DND-41 (cell line): ENCODE measurements around the gene SMCO1.
"Not testable (repeated sequence)": the region's sequence is repeated elsewhere in the genome, so short reads cannot be mapped to it uniquely, and the experiment has no call there.

ENCODE experiments used
- ATAC-seq: fragments of 200-7000 bp; cut with Tn5 transposase; 3 replicates; pipeline ENCODE4 v1.9.1; 2021; ENCODE audit warnings: low read depth; ENCODE audit not compliant: insufficient read depth
- DNase-seq: peaks from one replicate; pipeline ENCODE4 v3.0.0-alpha.2; 2020
- H2AFZ ChIP-seq: 2 replicates; pipeline ENCODE4 v1.6.0; 2012; ENCODE audit warnings: low read depth, low read length
- H3K27ac ChIP-seq: 2 replicates; pipeline ENCODE4 v1.5.1; 2012; ENCODE audit warnings: low read length, inconsistent platforms
- H3K27me3 ChIP-seq: fragments of 200-600 bp; sonication (generic); 2 replicates; pipeline ENCODE4 v1.6.0; 2012; ENCODE audit warnings: low read length, mild to moderate bottlenecking, inconsistent platforms; ENCODE audit not compliant: insufficient read depth, poor library complexity
- H3K36me3 ChIP-seq: 2 replicates; pipeline ENCODE4 v1.5.1; 2012; ENCODE audit warnings: low read length, inconsistent platforms; ENCODE audit not compliant: insufficient read depth
- H3K4me1 ChIP-seq: 2 replicates; pipeline ENCODE4 v1.5.1; 2012; ENCODE audit warnings: mild to moderate bottlenecking, low read length; ENCODE audit not compliant: insufficient read depth
- H3K4me2 ChIP-seq: 2 replicates; pipeline ENCODE4 v1.6.0; 2012; ENCODE audit warnings: mild to moderate bottlenecking, moderate library complexity, low read length, inconsistent platforms; ENCODE audit not compliant: insufficient read depth
- H3K4me3 ChIP-seq, 2 experiments: fragments of 200-600 bp in 1 of 2; shearing (Covaris generic) in 1 of 2; 2 replicates each; pipeline ENCODE4 v1.5.1; 2012 to 2016; ENCODE audit warnings: inconsistent platforms in 2 of 2, low read length in 2 of 2, mild to moderate bottlenecking in 2 of 2, low read depth in 1 of 2, moderate library complexity in 1 of 2
- H3K79me2 ChIP-seq: 2 replicates; pipeline ENCODE4 v1.6.0; 2012; ENCODE audit warnings: low read length, inconsistent platforms; ENCODE audit not compliant: insufficient read depth
- H3K9ac ChIP-seq: 2 replicates; pipeline ENCODE4 v1.6.0; 2012; ENCODE audit warnings: low read depth, mild to moderate bottlenecking, inconsistent platforms, low read length, moderate library complexity
- H3K9me3 ChIP-seq: 2 replicates; pipeline ENCODE4 v1.5.1; 2012; ENCODE audit warnings: low read length, moderate library complexity, mild to moderate bottlenecking, inconsistent platforms; ENCODE audit not compliant: insufficient read depth, severe bottlenecking
- H4K20me1 ChIP-seq: 2 replicates; pipeline ENCODE4 v1.6.0; 2012; ENCODE audit warnings: low read length; ENCODE audit not compliant: insufficient read depth
- EZH2 ChIP-seq: IDR thresholded peaks from 3 replicates; pipeline ENCODE4 v1.6.1; 2012; ENCODE audit warnings: borderline replicate concordance, low read depth, mild to moderate bottlenecking, moderate library complexity, low read length, inconsistent platforms; ENCODE audit not compliant: severe bottlenecking
- TF ChIP-seq, protein P1 (sequence below): IDR thresholded peaks from 2 replicates; pipeline ENCODE4 v1.5.1; 2012; ENCODE audit warnings: borderline replicate concordance, low read length, moderate library complexity, mild to moderate bottlenecking; ENCODE audit not compliant: poor library complexity, severe bottlenecking; ENCODE audit errors: extremely low read depth

SMCO1 gene

DNA sequence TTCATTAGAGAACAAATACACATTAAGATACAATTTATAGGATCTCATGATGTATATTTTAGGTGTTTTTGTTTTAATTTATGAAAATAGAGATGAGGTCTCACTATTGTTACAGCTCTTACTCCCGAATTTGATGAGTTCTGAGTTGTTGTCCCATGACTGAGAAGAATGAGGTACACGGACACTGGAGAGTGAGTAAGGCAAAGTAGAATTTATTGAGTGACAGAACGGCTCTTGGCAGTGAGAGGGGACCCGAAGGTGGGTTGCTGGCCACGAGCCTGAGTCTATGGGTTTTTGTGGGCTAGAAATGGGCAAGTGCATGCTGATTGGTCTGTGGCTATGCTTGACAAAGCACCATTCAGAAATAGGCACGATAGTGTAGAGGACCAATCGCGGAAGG is 8.5 kb downstream of the SMCO1 start:
- Histone ChIP-seq H2AFZ (no peak overlapping the region), H3K27me3 (no peaks in the 10 kb centered on the region), H4K20me1 (peaks cover 12% of the 10 kb centered on the region; the same call in 1 of the 2 replicates), H3K36me3 (no peaks in the 10 kb centered on the region; the same call in 1 of the 2 replicates), H3K4me2 (no peak overlapping the region), H3K4me1 (peaks cover 7% of the 10 kb centered on the region), H3K9ac (no peak overlapping the region), H3K4me3 (no peak overlapping the region), H3K27ac (no peak overlapping the region), H3K9me3 (peaks cover 18% of the 10 kb centered on the region), H3K79me2 (peaks cover 18% of the 10 kb centered on the region)
- DNase-seq (no peak), ATAC-seq (no peak)
- TF ChIP-seq, protein P1, sequence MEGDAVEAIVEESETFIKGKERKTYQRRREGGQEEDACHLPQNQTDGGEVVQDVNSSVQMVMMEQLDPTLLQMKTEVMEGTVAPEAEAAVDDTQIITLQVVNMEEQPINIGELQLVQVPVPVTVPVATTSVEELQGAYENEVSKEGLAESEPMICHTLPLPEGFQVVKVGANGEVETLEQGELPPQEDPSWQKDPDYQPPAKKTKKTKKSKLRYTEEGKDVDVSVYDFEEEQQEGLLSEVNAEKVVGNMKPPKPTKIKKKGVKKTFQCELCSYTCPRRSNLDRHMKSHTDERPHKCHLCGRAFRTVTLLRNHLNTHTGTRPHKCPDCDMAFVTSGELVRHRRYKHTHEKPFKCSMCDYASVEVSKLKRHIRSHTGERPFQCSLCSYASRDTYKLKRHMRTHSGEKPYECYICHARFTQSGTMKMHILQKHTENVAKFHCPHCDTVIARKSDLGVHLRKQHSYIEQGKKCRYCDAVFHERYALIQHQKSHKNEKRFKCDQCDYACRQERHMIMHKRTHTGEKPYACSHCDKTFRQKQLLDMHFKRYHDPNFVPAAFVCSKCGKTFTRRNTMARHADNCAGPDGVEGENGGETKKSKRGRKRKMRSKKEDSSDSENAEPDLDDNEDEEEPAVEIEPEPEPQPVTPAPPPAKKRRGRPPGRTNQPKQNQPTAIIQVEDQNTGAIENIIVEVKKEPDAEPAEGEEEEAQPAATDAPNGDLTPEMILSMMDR: no peak
- no peak for TF ChIP-seq EZH2

DNA sequence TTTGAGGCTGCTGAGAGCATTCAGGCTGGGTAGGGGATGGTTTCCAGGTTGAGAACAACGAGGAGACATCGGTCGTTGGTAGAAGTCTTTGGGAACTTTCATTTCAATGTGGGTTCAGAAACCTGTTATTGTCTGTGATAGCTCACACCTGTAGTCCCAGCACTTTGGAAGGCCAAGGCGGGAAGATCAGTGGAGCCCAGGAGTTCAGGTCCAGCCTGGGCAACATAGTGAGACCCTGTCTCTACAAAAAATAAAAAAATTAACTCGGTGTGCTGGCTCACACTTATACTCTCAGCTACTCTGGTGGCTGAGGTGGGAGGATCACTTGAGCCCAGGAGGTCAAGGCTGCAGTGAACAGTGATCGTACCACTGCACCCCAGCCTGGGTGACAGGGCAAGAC is 10.6 kb downstream of the SMCO1 start:
- peak overlapping the region; percentile 58; the same call in 1 of the 2 replicates for H2AFZ ChIP-seq
- no peak for ATAC-seq
- 0 out of 2 replicates have a peak overlapping the region, but pooled peaks have one; percentile 78 for H3K9ac ChIP-seq
- DNase-seq: no peak
- no peak overlapping the region for H3K4me3 ChIP-seq
- H3K36me3 ChIP-seq: peaks cover 8% of the 10 kb centered on the region
- H3K4me2 ChIP-seq: peak overlapping the region; percentile 81
- TF ChIP-seq, protein P1: no peak
- no peak for TF ChIP-seq EZH2
- H3K27me3 ChIP-seq: no peaks in the 10 kb centered on the region
- peaks cover 29% of the 10 kb centered on the region for H4K20me1 ChIP-seq
- peaks cover 38% of the 10 kb centered on the region for H3K79me2 ChIP-seq
- H3K9me3 ChIP-seq: peaks cover 18% of the 10 kb centered on the region
- no peak overlapping the region; the same call in 1 of the 2 replicates for H3K27ac ChIP-seq
- peaks cover 15% of the 10 kb centered on the region for H3K4me1 ChIP-seq

DNA sequence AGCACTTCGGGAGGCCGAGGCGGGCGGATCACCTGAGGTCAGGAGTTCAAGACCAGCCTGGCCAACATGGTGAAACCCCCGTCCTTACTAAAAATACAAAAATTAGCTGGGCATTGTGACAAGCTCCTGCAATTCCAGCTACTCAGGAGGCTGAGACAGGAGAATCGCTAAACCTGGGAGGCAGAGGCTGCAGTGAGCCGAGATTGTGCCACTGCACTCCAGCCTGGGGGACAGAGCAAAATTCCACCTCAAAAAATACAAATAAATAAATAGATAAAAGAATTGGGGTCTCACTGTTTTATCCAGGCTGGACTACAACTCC is 11.1 kb downstream of the SMCO1 start:
- peaks cover 18% of the 10 kb centered on the region for H3K9me3 ChIP-seq
- H3K9ac ChIP-seq: peak overlapping the region; percentile 78
- not testable (repeated sequence) for ATAC-seq, H3K27me3 ChIP-seq, DNase-seq
- peaks cover 43% of the 10 kb centered on the region for H3K79me2 ChIP-seq
- H3K27ac ChIP-seq: peak overlapping the region; percentile 91
- peaks cover 21% of the 10 kb centered on the region for H3K4me1 ChIP-seq
- peaks cover 13% of the 10 kb centered on the region for H3K36me3 ChIP-seq
- H2AFZ ChIP-seq: peak overlapping the region; percentile 58
- H3K4me2 ChIP-seq: peak overlapping the region; percentile 81
- H4K20me1 ChIP-seq: peaks cover 34% of the 10 kb centered on the region
- peak overlapping the region in 1 of 2 experiments; percentile 82; a peak in 2 of 4 replicates for H3K4me3 ChIP-seq

DNA sequence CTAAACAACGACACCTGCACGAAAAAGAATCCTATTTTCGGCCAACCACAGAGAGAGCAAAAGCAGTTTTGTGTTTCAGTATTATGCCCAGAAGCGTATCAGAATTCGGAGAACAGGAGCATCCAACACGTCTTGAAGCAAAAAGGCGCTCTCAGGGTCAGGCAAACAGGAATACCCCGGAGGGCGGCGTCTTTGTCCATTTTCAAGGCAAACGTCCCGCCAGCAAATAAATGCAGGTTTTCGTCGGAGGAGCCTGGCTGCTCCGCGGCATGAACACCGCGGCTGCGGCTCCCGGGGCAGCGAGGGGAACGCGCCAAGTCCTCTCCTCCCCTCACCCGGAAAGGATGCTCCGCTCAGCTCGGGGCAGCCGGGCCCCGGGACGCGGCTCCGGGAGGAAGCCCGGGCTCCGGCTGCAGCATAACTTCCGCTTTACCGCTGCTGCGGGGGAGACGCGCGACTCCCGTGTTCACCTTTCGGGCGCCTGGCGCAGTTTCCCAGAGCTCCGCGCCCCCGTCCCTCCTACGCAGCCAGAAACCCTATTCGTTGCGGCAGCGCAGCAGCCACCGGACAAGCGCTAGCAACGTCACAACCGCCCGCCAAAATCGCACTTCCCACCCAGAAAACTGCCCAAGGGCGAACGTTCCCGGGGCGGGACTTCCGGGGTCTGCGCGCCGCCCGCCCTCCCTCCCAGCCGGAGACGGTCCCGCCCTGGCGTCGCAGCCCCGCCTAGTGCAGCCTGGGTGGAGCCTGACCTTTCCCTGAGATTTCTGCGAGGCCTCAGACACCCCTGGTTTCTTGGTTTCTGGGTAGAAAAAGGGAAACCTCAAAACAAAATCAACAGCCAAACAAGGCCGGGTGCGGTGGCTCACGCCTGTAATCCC is 11.7 kb downstream of the SMCO1 start, which contains the start of gene RNF168:
Gene RNF168, minus strand, starts transcription at position 573 of the 881 bp plus-strand sequence. CDS start 595 bp downstream, outside the sequence.
- Histone ChIP-seq H3K27ac (peak within 1 kb of the TSS; percentile 91), H3K4me3 (peak within 1 kb of the TSS; percentile 71 to 82), H3K36me3 (peaks cover 17% of the 10 kb centered on the region), H4K20me1 (peaks cover 40% of the 10 kb centered on the region), H3K79me2 (peaks cover 49% of the 10 kb centered on the region), H3K27me3 (no peaks in the 10 kb centered on the region), H3K9ac (peak within 1 kb of the TSS; percentile 78), H3K4me1 (peaks cover 27% of the 10 kb centered on the region), H3K4me2 (peak within 1 kb of the TSS; percentile 81), H3K9me3 (peaks cover 18% of the 10 kb centered on the region), H2AFZ (peak within 1 kb of the TSS; percentile 58)
- ATAC-seq: peak; percentile 85
- peak; percentile 97 for DNase-seq
- no peak for TF ChIP-seq EZH2
- TF ChIP-seq, protein P1: no peak
